Uterus (tissue), 2 donors: Measurements from ENCODE around the gene PLEKHN1.
"Not testable (repeated sequence)": the region's sequence is repeated elsewhere in the genome, so short reads cannot be mapped to it uniquely, and the experiment has no call there.

Source experiments
- POLR2A ChIP-seq, 2 donors: fragments of 450-650 bp; IDR thresholded peaks; one replicate each; pipeline ENCODE4 v1.6.1; 2016; ENCODE audit warnings: antibody characterized with exemption in 2 of 2, mild to moderate bottlenecking in 1 of 2, moderate library complexity in 1 of 2
- TF ChIP-seq, protein P1 (sequence below), 4 experiments: fragments of 200-600 bp in 2 of 4; fragments of 450-650 bp in 2 of 4; sonication (generic) in 2 of 4; IDR thresholded peaks; one replicate each; pipeline ENCODE4 v1.5.1; 2016 to 2019; ENCODE audit warnings: antibody characterized with exemption in 4 of 4, mild to moderate bottlenecking in 2 of 4, moderate library complexity in 1 of 4

DNA sequence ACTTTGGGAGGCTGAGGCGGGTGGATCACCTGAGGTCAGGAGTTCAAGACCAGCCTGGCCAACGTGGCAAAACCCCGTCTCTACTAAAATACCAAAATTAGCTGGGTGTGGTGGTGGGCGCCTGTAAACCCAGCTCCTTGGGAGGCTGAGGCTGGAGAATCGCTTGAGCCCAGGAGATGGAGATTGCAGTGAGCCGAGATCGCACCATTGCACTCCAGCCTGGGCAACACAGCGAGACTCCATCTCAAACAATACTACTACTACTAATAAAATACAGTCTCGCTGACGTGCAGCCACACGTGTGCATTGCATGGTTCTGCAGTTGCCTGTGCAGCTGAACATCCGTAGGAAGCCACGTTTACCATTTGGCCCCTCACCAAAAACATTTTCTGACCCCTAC lies 19.5 kb upstream of the PLEKHN1 start:
- TF ChIP-seq, protein P1, sequence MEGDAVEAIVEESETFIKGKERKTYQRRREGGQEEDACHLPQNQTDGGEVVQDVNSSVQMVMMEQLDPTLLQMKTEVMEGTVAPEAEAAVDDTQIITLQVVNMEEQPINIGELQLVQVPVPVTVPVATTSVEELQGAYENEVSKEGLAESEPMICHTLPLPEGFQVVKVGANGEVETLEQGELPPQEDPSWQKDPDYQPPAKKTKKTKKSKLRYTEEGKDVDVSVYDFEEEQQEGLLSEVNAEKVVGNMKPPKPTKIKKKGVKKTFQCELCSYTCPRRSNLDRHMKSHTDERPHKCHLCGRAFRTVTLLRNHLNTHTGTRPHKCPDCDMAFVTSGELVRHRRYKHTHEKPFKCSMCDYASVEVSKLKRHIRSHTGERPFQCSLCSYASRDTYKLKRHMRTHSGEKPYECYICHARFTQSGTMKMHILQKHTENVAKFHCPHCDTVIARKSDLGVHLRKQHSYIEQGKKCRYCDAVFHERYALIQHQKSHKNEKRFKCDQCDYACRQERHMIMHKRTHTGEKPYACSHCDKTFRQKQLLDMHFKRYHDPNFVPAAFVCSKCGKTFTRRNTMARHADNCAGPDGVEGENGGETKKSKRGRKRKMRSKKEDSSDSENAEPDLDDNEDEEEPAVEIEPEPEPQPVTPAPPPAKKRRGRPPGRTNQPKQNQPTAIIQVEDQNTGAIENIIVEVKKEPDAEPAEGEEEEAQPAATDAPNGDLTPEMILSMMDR (IDR thresholded peaks at IDR 0.05): not testable (repeated sequence)
- TF ChIP-seq POLR2A (IDR thresholded peaks at IDR 0.05): not testable (repeated sequence)
